NCI-H1092 (cell line): Measurements from ENCODE around the gene VENTX.

Experiments
- DNase-seq: peaks from one replicate; lab custom pipeline; 2025; lab: John Stamatoyannopoulos, UW

Gene VENTX, protein sequence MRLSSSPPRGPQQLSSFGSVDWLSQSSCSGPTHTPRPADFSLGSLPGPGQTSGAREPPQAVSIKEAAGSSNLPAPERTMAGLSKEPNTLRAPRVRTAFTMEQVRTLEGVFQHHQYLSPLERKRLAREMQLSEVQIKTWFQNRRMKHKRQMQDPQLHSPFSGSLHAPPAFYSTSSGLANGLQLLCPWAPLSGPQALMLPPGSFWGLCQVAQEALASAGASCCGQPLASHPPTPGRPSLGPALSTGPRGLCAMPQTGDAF

DNA sequence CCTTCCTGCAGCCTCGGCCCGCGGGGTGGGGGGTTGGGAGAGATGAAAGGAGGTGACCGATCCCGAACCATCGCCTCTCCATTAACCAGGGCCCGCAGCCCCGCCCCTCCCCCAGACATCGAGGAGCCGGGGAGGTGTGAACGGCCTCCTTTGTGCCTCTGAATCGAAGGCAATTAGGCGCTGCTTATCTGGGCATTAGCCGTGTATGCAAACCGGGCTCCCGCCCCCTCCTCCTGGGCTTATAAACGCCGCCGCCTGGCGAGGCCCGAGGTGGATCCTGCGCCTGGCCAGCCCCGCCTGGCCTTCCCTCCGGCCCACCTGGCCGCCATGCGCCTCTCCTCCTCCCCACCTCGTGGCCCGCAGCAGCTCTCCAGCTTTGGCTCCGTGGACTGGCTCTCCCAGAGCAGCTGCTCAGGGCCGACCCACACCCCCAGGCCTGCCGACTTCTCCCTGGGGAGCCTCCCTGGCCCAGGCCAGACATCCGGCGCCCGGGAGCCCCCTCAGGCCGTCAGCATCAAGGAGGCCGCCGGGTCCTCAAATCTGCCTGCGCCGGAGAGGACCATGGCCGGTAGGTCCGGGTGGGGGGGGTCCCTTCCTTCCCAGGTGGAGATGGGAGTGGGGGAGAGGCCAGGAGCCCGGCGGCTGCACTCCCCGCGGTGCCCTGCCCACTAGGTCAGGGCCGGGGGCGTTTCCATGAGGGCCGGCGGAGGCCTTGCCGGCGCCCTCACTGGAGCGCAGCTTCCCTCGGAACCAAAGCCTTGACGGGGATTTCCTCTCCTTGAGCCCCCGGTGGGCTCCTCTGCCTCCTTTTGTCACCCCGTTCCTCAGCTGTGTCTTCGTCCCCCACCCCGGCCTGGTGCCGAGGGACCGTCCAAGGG is at the start of gene VENTX:
VENTX (plus strand) TSS at position 268 of the 878 bp plus-strand sequence; CDS start at position 328, 60 bp downstream.
- no peak for DNase-seq

DNA sequence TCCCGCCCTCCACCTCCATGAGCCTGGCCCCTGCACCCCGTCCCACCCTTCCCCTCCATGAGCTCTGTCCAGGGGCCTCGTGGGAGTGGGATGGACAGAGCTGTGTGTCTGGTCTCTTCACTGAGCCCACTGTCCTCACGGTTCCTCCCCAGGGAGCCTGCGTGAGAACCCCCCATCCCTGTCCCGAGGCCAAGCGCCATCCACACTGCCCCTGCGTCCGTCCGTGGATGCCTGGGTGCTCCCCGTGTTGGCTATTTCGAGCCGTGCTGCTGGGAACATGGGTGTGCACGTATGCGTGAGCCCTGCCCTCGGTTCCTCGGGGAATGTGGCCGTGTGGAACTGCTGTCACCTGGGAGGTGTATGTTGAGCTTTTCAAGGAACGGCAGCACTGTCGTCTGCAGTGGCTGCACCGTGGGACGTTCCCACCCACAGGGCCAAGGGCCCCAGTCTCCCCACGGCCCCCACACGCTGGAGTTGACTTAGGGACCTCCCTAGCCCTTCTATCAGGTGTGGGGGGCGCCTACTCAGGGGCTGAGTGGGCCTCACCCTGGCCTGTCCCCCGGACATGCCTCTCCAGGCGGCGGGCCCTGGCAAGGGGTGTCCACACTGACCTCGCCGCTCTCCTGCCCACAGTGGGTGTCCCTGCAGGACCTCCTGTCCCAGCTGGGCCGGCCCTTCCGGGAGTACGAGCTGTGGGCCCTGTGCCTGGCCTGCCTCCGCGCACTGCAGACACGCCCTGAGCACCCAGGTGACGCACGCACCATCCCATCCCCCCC is 49.6 kb upstream of the VENTX start:
- DNase-seq = no peak

DNA sequence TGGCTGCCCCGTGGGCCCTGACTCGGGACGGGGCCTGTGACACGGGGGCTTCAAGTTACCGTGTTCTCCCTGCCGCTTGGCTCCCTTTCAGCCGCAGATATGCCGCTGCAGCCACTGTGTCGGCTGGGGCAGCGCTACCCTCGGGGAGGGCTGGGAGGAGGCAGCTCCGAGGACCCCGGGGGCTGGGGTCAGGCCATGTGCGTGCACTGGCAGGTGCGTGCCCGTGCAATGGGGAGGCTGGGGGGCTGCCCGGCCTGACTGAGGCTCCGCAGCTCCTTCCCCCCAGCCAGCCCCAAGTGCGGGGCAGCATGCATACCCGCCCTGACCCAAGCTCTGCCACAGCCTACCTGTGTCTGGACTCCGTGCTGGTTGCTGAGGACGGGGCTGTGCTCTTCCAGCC is 48.4 kb upstream of the VENTX start:
- DNase-seq = no peak

DNA sequence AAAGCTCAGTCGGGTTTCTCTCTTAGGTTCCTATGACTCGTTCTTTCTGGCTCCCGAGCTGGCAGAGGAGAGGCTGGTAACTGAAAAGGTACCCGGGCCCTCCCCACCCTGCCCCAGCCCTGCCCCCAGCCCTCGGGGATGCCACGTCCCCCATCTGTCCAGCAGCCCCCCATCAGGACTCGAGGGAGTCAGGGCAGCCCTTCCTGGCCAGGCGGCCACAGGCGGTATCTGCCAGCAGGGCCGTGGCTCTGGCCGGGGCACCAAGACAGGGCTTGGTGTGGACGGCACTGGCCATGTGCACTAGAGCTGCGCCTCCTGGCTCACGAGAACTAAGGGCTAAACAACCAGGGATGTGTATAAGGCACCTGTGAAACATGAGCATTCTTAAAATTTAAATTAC is 47.9 kb upstream of the VENTX start:
- DNase-seq = no peak

DNA sequence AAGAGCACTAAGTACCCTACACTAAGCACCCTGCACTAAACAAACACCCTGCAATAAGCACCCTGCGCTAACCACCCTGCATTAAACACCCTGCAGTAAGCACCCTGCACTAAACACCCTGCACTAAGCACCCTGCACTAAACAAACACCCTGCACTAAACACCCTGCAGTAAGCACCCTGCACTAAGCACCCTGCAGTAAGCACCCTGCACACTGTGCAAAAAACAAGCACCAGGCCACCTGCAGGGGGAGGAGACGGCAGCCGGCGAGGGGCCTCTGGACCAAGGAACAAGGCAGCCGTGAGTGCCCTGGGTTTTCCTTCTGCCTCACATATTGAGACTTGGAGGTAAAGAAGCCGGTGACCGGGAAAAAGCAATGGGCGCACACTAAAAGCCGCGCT is 47.4 kb upstream of the VENTX start:
- no peak for DNase-seq

DNA sequence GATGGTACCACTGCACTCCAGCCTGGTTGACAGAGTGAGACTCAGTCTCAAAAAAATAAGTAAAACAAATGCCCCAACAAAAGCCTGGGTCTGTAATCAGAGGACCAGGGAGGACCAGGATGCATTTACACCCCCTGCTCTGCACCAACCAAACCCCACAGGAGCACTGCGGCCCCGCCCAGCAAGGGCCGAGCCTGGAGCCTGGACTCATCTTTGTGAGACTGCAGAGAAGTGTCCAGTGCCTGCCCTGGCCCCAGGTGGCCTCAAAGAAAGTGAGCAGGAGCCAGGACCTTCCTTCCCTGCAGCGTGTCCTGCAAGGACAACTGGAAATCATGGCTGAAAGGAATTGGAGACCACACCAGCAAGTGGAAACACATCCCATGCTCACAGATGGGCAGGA is 46.0 kb upstream of the VENTX start:
- DNase-seq = no peak

DNA sequence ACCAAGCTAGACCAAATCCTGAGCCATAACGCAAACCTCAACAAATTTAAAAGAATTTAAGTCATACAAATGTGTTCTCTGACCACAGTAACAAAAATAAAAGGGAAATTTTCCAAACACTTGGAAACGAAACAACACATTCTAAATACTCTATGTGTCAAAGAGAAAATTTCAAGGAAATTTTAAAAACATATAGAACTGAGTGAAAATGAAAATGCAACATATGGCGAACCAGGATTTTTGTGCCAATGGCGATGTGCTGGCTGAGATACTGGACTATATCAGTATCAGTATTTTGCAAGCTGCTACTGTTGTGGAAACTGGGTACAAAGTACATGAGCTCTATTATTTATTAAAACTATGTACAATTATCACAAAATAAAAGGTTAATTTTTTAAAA is 43.5 kb upstream of the VENTX start:
- no peak for DNase-seq

DNA sequence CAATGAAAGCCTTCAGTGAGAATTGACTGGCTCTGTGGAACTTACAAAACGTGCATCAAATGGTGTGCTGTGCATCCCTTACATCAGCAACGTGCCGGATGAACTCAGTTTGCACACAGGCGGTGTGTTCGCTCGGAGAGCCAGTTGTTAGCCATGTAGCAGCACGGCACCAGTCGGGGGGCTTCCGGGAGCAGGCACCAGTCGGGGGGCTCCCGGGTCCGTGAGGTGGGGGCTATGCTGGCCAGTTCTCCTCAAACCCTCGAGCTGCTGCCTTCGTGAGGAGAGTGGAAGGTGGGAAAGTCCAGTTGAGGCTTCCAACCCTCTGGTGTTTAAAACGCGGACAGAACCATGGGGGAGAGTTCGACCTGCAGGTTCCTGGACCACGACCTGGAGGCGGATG is 42.6 kb upstream of the VENTX start:
- DNase-seq = no peak

DNA sequence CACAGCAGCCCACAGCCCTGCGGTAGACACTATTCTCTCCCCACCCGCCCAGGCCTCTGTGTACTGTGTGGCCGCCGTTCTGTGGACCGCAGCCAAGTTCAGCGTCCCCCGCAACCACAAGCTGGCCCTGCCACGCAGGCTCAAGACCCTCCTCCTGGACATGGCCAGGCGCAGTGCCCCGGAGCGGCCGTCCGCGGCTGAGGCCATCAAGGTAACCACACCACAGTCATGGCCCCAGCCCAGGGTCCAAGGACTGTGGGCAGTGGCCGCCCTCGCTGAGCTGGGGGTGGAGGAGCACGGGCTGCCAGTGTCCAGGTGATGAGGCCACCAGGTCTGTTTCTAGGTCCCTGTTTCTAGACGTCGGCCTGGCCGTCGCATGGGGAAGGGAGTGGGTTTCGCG is 42.0 kb upstream of the VENTX start:
- no peak for DNase-seq

DNA sequence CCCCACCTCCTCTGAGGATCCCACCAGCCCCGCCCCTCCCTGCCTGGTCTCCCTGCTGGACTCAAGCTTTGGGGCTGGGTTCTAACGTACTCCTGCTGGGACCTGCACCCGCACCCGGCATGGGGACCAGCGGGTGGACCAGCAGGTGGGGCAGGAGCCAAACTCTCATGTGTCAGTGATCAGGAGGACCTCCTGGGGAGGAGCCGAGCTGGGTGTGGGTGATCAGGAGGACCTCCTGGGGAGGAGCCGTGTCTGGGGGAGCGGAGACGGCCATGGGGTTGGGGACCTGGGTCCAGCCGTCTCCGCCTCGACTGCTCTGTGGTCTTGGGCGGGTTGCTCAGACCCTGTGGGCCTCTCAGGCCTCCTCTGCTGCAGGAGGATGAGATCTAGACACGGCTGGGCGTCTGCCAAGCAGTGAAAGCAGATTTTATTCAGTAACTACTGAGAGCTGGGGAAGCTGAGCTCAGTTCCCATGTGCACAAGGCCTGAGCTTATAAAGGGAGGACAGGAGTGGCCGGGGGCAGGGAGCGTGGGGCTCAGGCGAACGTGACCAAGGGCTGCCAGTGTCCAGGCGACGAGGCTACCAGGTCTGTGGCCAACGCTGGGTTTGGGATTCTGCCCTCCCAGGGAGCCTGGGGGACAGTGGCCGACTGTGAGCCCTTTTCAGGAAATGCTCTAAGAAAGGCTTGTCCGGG is 41.3 kb upstream of the VENTX start:
- DNase-seq = no peak

DNA sequence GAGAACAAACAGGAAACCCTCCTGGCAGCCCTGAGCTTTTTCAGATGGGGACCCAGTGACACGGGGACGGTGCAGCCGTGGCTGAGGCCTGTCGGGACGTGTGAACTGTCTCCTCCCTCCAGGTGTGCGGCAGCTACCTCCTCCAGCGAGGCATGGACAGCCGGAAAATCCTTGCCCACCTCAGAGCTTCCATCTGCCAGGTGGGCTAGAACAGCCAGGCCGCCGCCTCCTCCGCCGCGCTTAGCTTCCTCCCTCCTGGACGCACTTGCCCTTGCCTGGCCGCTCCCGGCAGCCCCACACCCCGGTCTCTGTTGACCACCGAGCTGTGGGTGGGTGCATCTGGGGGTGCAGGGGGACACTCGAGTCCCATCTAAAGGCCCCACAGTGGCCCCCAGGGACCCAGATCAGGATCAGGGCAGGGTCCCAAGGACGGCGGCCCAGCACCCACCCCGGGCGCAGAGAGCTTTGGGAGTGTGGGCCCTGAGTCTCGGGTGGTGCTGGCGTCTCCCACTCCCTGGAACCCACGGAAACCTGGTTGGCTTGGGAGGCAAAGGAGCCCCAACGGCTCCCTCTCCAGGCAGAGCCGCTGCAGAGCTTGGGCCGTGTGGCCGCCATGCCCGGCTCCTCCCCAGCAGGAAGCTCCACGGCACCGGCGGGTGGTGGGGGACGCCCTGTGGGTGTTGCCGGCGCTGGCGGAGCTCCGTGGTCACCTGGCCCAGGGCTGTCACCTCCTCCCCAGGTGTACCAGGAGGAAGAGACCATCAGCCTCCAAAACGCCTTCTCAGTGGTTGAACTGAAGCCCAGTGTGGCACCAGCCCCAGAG is 40.5 kb upstream of the VENTX start:
- no peak for DNase-seq

DNA sequence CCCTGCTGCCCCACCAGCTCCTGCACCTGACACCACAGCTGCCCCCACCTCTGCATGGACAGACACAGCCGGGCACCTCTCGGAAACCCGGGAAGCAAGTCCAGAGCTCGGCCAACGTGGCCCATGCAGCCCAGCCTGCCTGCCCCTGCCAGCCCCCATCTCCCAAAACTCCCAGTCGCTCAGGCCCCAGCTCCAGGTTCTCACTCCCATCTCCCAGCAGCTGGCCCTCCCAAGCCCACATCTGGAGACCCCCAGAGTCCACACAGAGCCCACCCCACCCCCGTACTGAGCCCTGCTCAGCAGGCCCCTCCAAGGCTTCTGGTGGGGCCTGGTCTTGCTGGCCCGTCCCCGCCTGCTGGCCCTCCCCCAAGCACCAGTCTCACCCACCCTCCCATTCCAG is 39.9 kb upstream of the VENTX start:
- DNase-seq = no peak

DNA sequence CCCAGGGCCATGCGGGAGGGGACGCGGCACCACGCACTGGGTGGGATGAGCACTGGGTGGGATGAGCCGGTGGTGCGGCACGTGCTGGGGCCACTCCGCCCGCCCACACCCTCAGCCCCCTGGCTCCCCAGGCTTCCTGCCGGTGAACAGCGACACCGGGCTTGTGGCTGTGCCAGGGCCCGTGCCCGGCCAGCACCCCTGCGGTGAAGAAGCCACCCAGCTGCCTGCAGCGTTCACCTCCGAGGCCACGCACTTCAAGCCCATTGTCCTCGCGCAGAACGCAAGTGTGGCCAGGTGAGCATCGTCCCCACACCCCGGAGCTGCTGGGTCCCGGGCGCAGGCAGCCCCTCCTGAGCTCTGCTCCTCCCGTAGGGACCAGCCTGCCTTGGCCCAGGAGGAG is 39.4 kb upstream of the VENTX start:
- DNase-seq = no peak

DNA sequence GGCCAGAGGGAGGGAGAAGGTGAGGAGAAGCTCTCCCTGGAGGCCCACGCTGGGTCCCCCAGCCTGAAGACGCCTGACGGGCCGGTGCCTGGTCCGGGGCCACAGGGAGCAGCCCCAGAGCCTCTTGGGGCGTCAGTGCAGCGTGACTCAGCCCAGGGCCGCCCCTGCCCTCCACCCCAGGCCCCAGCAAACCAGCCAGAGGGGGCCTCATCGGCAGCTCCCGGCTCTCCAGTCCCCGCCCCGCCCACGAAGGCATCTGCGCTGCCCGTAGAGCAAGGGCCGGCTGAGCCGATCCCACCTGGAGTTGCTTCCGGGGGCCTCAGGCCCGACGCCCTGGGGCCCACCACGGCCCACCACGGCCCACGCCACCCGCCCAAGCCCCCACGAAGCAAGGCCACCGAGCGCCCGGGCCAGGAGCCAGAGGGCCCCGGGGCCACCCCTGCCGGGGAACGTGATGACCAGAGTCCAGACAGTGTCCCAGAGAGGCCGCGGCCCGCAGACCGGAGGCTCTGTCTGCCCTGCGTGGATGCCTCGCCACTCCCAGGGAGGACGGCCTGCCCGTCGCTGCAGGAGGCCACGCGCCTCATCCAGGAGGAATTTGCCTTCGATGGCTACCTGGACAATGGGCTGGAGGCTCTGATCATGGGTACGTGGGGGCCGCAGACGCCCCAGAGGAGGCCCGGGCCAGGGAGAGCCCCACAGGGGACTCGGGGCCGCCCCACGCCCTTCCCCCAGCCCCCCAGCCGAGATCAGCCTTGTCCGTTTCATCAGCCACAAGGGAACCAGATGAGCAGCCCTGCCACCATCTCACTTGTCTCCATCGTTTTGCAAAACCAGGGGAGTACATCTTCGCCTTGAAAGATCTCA is 38.8 kb upstream of the VENTX start:
- no peak for DNase-seq

DNA sequence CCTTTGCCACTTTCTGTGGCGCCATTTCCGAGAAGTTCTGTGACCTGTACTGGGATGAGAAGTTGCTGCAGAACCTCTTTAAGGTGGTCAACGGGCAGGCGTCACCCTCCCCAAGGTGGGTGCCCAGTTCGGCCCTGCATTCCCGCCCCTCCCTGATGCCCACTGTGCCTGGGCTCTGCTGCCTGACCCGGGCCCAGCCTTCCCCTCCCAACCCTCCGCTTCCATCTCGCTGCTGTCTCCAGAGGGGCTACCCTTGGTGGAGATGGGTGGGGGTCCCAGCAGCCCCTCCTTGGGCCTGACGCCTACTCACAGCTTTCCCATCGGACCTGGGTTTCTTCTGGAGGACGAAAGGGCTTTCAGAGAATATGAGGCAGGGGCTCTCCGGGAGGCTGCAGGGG is 38.2 kb upstream of the VENTX start:
- DNase-seq = no peak

DNA sequence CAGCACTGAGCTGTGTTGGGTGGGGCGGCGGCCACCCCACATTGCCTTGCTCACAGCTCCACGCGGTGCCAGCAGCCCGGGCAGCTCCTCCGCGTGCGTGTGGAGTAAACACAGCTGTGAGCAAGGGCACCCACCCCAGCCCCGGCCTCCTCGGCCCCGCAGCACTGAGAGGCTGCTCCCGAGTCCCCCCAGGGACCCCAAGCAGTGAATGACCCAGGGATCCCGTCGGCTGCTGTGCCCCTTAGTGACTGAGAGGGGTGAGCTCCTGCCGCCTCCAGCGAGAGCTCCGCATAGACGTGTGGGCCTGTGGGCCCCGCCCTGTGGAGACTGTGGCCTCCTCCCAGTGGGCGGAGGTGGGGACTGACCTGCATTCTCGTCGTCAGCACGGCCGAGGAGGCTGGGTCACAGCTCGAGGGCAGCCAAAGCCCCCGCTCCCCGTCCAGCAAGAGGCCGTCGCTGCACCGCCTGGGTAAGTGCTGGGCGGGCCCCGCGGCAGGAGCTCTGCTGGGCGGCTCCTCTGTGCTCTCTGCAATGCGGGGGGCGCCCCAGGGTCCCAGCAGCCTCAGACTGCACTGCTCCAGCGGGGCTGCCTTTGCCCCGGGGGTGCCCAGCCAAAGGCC is 37.6 kb upstream of the VENTX start:
- no peak for DNase-seq

DNA sequence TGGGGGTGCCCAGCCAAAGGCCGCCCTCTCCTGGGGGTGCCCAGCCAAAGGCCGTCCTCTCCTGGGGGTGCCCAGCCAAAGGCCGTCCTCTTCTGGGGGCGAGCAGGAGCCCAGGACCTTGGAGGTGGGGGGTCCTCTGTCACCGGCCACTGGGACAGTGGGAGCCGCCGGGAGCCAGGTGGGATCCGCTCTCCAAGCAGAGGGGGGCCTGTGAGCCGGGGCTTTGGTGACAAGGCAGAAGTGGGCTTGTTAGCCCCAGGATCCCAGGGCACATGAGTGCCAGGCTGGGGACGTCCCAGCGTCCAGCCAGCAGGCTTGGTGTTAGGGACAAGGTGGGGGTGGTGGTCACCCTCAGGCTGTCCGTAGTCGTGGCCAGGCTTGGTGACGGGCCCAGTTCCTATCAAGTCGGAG is 37.0 kb upstream of the VENTX start:
- DNase-seq = no peak

DNA sequence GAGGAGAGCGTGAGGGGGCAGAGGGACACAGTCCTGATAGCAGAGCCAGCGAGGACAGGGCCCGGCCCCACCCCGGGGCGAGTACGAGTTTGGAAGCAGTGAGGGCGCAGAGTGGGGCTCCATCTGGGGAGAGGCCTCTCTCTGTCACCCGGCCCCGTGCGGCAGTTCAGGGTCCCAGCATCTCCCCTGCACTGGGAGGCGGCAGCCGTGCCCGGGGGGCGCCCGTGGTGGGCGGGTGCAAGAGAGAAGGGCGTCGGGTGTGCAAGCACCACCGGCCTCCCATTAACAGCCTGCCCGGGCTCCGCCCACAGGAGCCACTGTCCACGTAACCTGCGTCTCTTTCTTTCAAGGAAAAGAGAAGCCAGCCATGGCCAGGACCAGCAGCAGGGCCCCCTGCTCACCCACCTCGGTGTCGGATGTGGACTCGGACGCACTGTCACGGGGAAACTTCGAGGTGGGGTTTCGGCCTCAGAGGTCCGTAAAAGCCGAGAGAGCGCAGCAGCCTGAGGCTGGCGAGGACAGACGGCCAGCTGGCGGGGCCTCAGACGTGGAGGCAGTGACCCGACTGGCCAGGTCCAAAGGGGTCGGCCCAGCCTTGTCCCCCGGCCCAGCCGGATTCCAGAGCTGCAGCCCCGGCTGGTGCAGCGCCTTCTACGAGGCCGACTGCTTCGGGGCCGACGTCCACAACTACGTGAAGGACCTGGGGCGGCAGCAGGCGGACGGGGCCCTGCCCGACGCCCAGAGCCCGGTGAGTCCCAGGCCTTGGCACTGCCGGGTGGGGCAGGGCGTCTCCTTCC is 36.3 kb upstream of the VENTX start:
- DNase-seq = no peak
